ENCODE measurements around the gene PXYLP1. TPM values are rescaled to one million over a fixed set of nuclear protein-coding genes. Genes with fewer than 3 reads are reported as not detected.
A peak's percentile ranks its signal among the peaks of the same experiment; 100 is the strongest.

PXYLP1 gene
- total RNA-seq, 1 donor from 2014 or later = 3.7 TPM

GRCh38 chr3:141341536-141341935 lies 109.9 kb downstream of the PXYLP1 start:
- ATAC-seq = no peak
- DNase-seq (ENCODE audit: low spot score) = no peak

GRCh38 chr3:141342386-141342785 lies 110.8 kb downstream of the PXYLP1 start:
- DNase-seq (ENCODE audit: low spot score) (no peak), ATAC-seq (no peak)

DNA sequence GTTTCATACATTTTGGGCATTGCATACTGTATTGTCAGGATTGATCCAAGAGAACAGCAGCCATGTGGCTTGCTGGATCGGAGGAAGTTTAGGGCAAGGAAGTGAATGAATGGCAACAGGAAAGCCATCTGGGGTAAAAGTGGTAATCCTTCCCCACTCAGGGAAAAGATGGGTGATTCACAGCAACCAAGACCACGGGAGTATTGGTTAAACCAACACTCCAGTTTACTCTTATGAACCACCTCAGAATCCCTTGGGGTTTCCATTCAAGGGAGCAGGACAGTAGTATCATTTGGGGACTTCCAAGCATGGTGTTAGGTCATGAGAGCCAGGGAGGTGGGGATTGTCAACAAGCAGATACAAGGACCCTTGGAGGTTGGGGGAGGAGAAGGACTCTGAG lies 111.5 kb downstream of the PXYLP1 start:
- DNase-seq (ENCODE audit: low spot score) (no peak), ATAC-seq (no peak)

DNA sequence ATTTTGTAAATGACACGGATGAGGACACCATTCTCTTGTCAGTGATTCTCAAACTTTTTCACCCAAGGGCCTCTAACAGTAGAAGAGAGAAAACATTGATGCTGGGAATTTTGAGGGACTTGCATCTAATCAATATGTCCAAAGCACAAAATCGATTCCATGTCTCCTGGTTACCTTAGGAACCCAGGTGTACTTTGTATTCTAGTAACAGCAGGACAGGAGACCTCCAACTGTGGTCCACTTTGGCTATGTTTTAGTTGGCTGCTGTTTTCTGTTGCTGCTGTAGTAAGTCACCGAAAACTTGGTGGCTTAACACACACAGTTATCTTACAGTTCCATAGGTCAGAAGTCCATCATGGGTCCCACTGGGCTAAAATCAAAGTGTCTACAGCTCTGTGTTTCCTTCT lies 112.2 kb downstream of the PXYLP1 start:
- ATAC-seq (peak; percentile 81), DNase-seq (ENCODE audit: low spot score) (peak; percentile 57)

Other genes with a start within 250 kb of the PXYLP1 start
- 0.35 TPM for gene SPSB4, start 180.5 kb upstream of the PXYLP1 start, total RNA-seq
- 26.6 TPM for gene ZBTB38, start 136.7 kb downstream of the PXYLP1 start, total RNA-seq